GM12801 (cell line): Measurements from ENCODE around the gene OR5L2.

Experiments used
- TF ChIP-seq, protein P1 (sequence below): IDR thresholded peaks from one replicate; pipeline ENCODE4 v1.5.1; 2011; ENCODE audit warnings: control low read depth; ENCODE audit not compliant: insufficient read length; ENCODE audit errors: extremely low read depth

OR5L2 gene

GRCh38 chr11:55838452-55838851, 11.4 kb downstream of the OR5L2 start, which contains the start of gene OR5D16:
Gene OR5D16, plus strand, starts transcription at chr11:55838752. Its CDS starts 0 bp downstream, at chr11:55838752.
- TF ChIP-seq, protein P1, sequence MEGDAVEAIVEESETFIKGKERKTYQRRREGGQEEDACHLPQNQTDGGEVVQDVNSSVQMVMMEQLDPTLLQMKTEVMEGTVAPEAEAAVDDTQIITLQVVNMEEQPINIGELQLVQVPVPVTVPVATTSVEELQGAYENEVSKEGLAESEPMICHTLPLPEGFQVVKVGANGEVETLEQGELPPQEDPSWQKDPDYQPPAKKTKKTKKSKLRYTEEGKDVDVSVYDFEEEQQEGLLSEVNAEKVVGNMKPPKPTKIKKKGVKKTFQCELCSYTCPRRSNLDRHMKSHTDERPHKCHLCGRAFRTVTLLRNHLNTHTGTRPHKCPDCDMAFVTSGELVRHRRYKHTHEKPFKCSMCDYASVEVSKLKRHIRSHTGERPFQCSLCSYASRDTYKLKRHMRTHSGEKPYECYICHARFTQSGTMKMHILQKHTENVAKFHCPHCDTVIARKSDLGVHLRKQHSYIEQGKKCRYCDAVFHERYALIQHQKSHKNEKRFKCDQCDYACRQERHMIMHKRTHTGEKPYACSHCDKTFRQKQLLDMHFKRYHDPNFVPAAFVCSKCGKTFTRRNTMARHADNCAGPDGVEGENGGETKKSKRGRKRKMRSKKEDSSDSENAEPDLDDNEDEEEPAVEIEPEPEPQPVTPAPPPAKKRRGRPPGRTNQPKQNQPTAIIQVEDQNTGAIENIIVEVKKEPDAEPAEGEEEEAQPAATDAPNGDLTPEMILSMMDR, result no peak

GRCh38 chr11:55847453-55847852, 20.4 kb downstream of the OR5L2 start:
- TF ChIP-seq, protein P1, result no peak

- TF ChIP-seq, protein P1, result no peak
Observed at GRCh38 chr11:55849037-55849436, 22.0 kb downstream of the OR5L2 start.

DNA sequence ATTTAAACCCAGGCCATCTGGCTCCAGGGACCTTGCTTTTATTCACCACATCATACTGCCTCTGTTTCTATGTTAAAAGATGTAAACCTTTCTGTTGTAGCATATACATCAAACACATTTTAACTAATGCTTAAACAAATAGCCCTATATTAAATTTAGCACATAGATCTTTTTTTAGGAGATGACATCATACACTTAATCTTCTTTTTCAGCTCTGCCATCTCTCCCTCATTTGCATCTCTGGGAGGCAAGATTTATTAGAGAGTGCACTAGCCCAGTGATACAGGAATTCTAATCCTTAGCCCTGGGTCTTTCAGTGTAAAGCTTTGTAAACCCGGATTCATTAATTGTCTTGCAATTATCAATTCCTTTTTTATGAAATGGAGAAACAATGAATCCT, 25.1 kb downstream of the OR5L2 start:
- TF ChIP-seq, protein P1, result no peak

- TF ChIP-seq, protein P1, result no peak
Observed at GRCh38 chr11:55854704-55855103, 27.7 kb downstream of the OR5L2 start.
